Fibroblast of mammary gland (primary cell): Measurements from ENCODE around the gene PCNX3.

Source experiments
- DNase-seq: peaks from one replicate; pipeline ENCODE4 v3.0.0-alpha.2; 2010; ENCODE audit warnings: low read depth
- H3K4me3 ChIP-seq: 2 replicates; pipeline ENCODE4 v1.5.1; 2011; ENCODE audit warnings: low read depth, mild to moderate bottlenecking, low read length, moderate library complexity; ENCODE audit not compliant: control insufficient read depth
- TF ChIP-seq, protein P1 (sequence below): conservative IDR thresholded peaks from 2 replicates; pipeline ENCODE4 v1.5.1; 2011; ENCODE audit warnings: low read depth, low read length, inconsistent platforms; ENCODE audit not compliant: control insufficient read depth, insufficient read depth

Gene PCNX3

GRCh38 chr11:65585396-65586246 is 30.0 kb upstream of the PCNX3 start:
- TF ChIP-seq, protein P1, sequence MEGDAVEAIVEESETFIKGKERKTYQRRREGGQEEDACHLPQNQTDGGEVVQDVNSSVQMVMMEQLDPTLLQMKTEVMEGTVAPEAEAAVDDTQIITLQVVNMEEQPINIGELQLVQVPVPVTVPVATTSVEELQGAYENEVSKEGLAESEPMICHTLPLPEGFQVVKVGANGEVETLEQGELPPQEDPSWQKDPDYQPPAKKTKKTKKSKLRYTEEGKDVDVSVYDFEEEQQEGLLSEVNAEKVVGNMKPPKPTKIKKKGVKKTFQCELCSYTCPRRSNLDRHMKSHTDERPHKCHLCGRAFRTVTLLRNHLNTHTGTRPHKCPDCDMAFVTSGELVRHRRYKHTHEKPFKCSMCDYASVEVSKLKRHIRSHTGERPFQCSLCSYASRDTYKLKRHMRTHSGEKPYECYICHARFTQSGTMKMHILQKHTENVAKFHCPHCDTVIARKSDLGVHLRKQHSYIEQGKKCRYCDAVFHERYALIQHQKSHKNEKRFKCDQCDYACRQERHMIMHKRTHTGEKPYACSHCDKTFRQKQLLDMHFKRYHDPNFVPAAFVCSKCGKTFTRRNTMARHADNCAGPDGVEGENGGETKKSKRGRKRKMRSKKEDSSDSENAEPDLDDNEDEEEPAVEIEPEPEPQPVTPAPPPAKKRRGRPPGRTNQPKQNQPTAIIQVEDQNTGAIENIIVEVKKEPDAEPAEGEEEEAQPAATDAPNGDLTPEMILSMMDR: no peak
- no peak overlapping the region for H3K4me3 ChIP-seq
- no peak for DNase-seq

GRCh38 chr11:65586247-65586630 is 29.3 kb upstream of the PCNX3 start:
- TF ChIP-seq, protein P1: no peak
- no peak for DNase-seq
- H3K4me3 ChIP-seq: no peak overlapping the region

DNA sequence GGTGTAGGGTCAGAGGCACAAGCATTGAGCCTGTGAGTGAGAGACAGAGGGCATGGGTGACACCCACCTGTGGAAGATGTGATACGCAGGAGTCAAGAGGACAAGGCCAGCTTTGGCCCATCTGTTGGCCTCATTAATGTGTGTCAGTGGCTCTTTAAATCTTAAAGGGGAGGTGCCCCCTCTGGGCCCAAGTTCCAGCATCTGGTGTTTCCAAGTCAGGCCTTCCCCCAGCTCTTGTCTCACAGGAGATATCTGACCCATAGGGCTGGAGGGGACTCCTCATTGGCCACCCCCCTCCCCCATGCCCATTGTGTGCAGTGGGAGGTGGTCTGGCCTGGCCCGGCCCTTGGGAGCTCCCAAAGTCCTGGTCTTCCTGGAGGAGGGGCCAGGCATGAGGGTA is 28.9 kb upstream of the PCNX3 start:
- TF ChIP-seq, protein P1: no peak
- DNase-seq: peak; percentile 50
- no peak overlapping the region for H3K4me3 ChIP-seq

DNA sequence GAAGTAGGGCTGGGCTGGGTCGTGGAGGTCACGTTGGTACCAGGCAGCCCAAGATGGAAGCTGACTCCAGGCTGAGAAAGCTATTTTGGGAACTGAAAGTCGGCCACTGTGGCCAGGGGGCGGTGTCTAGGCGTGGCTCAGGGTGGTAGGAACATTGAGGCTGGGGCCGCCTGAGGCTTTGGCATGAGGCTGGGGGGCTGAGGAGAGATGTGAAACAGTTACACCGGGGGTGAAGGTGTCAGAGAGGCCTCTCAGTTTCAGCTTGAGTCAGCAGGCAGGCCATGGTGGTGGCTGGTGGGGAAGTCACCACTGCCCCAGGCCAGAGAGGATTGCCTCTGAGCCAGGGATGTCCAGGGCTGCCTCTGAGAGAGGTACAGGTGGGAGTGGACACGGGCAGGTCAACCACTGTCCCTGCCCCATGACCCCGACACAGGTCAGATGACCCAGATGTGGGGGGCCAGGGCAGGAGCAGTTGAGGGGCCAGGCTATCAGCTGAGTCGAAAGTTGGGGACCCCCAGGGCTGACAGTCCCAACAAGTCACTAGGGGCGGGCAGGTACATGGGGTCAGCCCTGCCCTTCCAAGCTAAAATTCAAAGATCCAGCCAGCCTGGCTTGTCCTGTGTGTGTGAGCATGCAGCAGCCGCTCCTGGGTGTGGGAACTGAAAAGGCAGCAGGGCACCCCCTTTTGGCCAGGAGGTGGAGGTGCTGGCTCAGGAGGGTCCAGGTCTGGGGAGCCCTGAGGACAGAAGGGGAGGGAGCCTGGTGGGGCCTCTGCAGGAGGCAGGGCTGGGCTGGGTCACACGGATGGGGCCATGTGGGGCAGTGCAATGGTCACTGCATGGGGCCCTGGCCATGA is 27.1 kb upstream of the PCNX3 start:
- no peak overlapping the region for H3K4me3 ChIP-seq
- DNase-seq: peak; percentile 48
- TF ChIP-seq, protein P1: peak; percentile 47

GRCh38 chr11:65589444-65590239 is 25.9 kb upstream of the PCNX3 start:
- DNase-seq: no peak
- TF ChIP-seq, protein P1: no peak
- H3K4me3 ChIP-seq: no peak overlapping the region

- no peak for DNase-seq
- no peak overlapping the region for H3K4me3 ChIP-seq
- TF ChIP-seq, protein P1: no peak
Observed at GRCh38 chr11:65590240-65590738, 25.3 kb upstream of the PCNX3 start.
